Cardiac fibroblast (primary cell): ENCODE results near the gene NDUFA8.

ENCODE experiments used
- DNase-seq, 2 donors: peaks; one replicate each; pipeline versions ENCODE4 v3.0.0 to v3.0.0-alpha.2; 2010; ENCODE audit warnings: low read depth in 2 of 2
- H3K4me3 ChIP-seq, 2 donors: replicated peaks in 1 of 2; 1 replicate in 1 of 2; 2 replicates in 1 of 2; pipeline ENCODE4 v1.5.1; 2011; ENCODE audit warnings: low read depth in 2 of 2, low read length in 2 of 2, mild to moderate bottlenecking in 2 of 2, moderate library complexity in 1 of 2
- CTCF ChIP-seq: IDR thresholded peaks from one replicate; pipeline ENCODE4 v1.5.1; 2011; ENCODE audit warnings: low read depth, mild to moderate bottlenecking, low read length, inconsistent platforms

NDUFA8 gene

GRCh38 chr9:122202111-122202510, 42.5 kb upstream of the NDUFA8 start:
- TF ChIP-seq CTCF, result no peak

GRCh38 chr9:122201641-122202040, 42.1 kb upstream of the NDUFA8 start:
- peak in 1 of 2 donors; percentile 36 for DNase-seq
- H3K4me3 ChIP-seq, result no peak overlapping the region
- no peak for TF ChIP-seq CTCF

More at GRCh38 chr9:122202111-122202510, 42.5 kb upstream of the NDUFA8 start:
- no peak for DNase-seq
- H3K4me3 ChIP-seq, result no peak overlapping the region

GRCh38 chr9:122200960-122201595, 41.5 kb upstream of the NDUFA8 start:
- no peak overlapping the region for H3K4me3 ChIP-seq
- no peak for TF ChIP-seq CTCF
- DNase-seq, result peak; percentile 50 to 52

GRCh38 chr9:122197882-122198281, 38.3 kb upstream of the NDUFA8 start:
- no peak overlapping the region for H3K4me3 ChIP-seq
- no peak for TF ChIP-seq CTCF
- DNase-seq, result no peak

GRCh38 chr9:122197426-122197825, 37.8 kb upstream of the NDUFA8 start:
- H3K4me3 ChIP-seq, result no peak overlapping the region
- TF ChIP-seq CTCF, result no peak
- DNase-seq, result no peak

DNA sequence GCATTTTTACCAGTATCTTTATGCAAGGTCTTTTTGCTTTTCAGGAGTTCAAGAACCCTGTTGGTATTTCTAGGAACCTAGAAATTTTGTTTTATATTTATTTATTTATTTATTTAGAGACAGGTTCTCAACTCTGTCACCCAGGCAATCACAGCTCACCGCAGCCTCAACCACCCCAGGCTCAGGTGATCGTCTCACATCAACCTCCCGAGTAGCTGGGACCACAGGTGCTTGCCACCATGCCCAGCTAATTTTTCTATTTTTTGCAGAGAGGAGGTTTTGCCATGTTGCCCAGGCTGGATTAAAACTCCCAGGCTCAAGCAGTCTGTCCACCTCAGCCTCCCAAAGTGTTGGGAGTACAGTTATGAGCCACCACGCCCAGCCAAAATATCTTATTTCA, 36.3 kb upstream of the NDUFA8 start:
- H3K4me3 ChIP-seq, result no peak overlapping the region
- no peak for TF ChIP-seq CTCF
- no peak for DNase-seq

DNA sequence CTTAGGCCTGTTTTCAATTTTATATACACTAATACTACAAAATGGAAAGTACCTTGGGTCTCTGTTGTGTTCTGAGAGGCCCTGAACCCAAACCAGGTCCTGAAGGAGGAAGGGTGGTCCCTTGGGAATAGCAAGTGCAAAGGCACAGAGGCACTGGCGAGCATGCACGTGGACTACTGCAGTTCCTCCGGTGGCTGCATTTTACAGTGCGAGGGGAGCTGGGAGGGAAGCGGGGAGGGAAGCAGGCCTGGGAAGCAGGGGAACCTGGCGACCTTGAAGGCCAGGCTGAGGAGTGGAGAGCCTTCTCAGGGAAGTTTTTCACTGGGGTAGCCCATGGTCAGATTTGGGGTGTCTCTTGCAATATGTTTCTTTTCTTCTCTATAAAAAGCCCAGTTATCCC, 34.1 kb upstream of the NDUFA8 start:
- H3K4me3 ChIP-seq, result no peak overlapping the region
- no peak for TF ChIP-seq CTCF
- no peak for DNase-seq
